Brain microvascular endothelial cell (primary cell): ENCODE results near the gene BARX2.

Experiments
- DNase-seq: peaks from one replicate; pipeline ENCODE4 v3.0.0-alpha.2; 2020
- H3K27ac ChIP-seq: fragments of 250-450 bp; sonication (Bioruptor Pico); 2 replicates; pipeline ENCODE4 v1.5.1; 2020; ENCODE audit warnings: mild to moderate bottlenecking, moderate library complexity
- H3K27me3 ChIP-seq: fragments of 250-450 bp; sonication (Bioruptor Pico); replicated peaks from 2 replicates; pipeline ENCODE4 v1.5.1; 2020; ENCODE audit warnings: mild to moderate bottlenecking
- H3K36me3 ChIP-seq: fragments of 250-450 bp; sonication (Bioruptor Pico); replicated peaks from 2 replicates; pipeline ENCODE4 v1.5.1; 2020; ENCODE audit warnings: mild to moderate bottlenecking
- H3K4me3 ChIP-seq: 2 replicates; pipeline ENCODE4 v1.5.1; 2011; ENCODE audit warnings: low read depth, mild to moderate bottlenecking, control low read depth, low read length, moderate library complexity
- in situ Hi-C: cut with HindIII; loops from 2 replicates; pipeline ENCODE4 v1.10.0; 2017; ENCODE audit warnings: low sequenced_read_pairs, low pct_ligation_motif_present
- TF ChIP-seq, protein P1 (sequence below): IDR thresholded peaks from 2 replicates; pipeline ENCODE4 v1.5.1; 2011; ENCODE audit warnings: low read depth, mild to moderate bottlenecking, moderate library complexity, low read length, control low read depth, inconsistent platforms; ENCODE audit errors: missing control alignments

The BARX2 gene

GRCh38 chr11:129391360-129391759 lies 15.7 kb downstream of the BARX2 start:
- no peak for DNase-seq
- H3K4me3 ChIP-seq, result no peak overlapping the region
- no peak overlapping the region for H3K27ac ChIP-seq
- in situ Hi-C loops, result no loop called here
- no peaks in the 10 kb centered on the region for H3K27me3 ChIP-seq
- H3K36me3 ChIP-seq, result no peaks in the 10 kb centered on the region
- TF ChIP-seq, protein P1, sequence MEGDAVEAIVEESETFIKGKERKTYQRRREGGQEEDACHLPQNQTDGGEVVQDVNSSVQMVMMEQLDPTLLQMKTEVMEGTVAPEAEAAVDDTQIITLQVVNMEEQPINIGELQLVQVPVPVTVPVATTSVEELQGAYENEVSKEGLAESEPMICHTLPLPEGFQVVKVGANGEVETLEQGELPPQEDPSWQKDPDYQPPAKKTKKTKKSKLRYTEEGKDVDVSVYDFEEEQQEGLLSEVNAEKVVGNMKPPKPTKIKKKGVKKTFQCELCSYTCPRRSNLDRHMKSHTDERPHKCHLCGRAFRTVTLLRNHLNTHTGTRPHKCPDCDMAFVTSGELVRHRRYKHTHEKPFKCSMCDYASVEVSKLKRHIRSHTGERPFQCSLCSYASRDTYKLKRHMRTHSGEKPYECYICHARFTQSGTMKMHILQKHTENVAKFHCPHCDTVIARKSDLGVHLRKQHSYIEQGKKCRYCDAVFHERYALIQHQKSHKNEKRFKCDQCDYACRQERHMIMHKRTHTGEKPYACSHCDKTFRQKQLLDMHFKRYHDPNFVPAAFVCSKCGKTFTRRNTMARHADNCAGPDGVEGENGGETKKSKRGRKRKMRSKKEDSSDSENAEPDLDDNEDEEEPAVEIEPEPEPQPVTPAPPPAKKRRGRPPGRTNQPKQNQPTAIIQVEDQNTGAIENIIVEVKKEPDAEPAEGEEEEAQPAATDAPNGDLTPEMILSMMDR, result no peak

GRCh38 chr11:129391821-129392220 lies 16.2 kb downstream of the BARX2 start:
- no peak overlapping the region for H3K4me3 ChIP-seq
- no peaks in the 10 kb centered on the region for H3K36me3 ChIP-seq
- no peak for DNase-seq
- in situ Hi-C loops, result no loop called here
- H3K27me3 ChIP-seq, result no peaks in the 10 kb centered on the region
- no peak overlapping the region for H3K27ac ChIP-seq
- TF ChIP-seq, protein P1, result no peak

DNA sequence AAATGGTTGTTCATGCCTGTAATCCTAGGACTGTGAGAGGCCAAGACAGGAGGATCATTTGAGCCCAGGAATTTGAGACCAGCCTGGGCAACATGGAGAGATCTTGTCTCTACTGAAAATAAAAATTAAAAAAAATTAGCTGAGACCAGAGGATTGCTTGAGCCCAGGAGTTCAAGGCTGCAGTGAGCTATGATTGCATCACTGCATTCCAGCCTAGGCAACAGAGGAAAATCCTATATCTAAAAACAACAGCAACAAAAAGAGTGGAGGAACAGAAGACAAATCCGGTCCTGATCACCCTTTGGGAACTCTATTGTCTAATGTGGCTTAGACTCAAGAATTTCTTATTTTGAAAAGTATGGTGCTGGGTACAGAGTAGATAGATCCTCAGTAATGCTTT lies 17.3 kb downstream of the BARX2 start:
- H3K27me3 ChIP-seq, result no peaks in the 10 kb centered on the region
- no peak overlapping the region for H3K4me3 ChIP-seq
- in situ Hi-C loops, result no loop called here
- H3K27ac ChIP-seq, result no peak overlapping the region
- DNase-seq, result no peak
- TF ChIP-seq, protein P1, result no peak
- no peaks in the 10 kb centered on the region for H3K36me3 ChIP-seq

DNA sequence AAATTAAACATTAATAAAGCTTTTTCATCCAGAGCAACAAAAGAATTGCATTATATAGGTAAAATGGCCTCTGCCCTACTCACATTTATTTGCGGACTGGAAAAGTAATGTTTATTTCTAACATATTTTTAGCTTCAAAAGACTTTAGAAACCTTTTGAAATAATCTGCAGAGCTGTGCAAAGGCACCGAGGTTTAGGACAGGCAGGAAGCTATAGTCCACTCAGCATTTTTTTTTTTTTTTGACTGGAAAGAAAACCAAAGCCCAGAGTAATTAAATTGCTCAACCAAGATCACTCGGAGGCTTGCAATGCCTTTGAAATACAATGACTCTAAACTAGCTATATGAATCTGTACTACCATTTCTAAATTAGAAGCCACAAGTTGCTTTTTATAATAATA lies 19.1 kb downstream of the BARX2 start:
- Histone ChIP-seq H3K27me3 (no peaks in the 10 kb centered on the region), H3K36me3 (no peaks in the 10 kb centered on the region), H3K27ac (no peak overlapping the region), H3K4me3 (no peak overlapping the region)
- no peak for DNase-seq
- in situ Hi-C loops, result no loop called here
- TF ChIP-seq, protein P1, result no peak

GRCh38 chr11:129395432-129395831 lies 19.8 kb downstream of the BARX2 start:
- Histone ChIP-seq H3K27me3 (no peaks in the 10 kb centered on the region), H3K4me3 (no peak overlapping the region), H3K36me3 (no peaks in the 10 kb centered on the region), H3K27ac (no peak overlapping the region)
- no peak for DNase-seq
- in situ Hi-C loops, result no loop called here
- TF ChIP-seq, protein P1, result no peak

DNA sequence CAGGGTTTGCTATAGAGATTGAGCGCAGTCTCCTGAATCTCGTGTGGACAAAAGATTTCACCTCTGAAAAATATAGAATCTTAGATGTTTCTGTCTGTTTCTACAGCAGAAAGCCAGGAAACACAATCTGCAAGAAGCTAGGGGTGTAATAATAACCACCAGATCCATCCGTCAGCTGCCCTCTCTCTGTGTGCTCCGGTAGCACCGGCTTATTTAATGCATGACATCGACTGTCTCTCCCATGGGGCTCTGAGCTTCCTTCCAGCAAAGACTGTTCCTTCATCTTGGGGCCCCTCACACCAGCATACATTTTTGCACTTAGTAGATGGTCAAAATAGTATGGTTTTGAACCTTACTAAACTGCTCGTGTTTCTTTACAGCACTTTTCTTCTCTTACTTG lies 20.2 kb downstream of the BARX2 start:
- Histone ChIP-seq H3K36me3 (no peaks in the 10 kb centered on the region), H3K27me3 (no peaks in the 10 kb centered on the region), H3K27ac (no peak overlapping the region), H3K4me3 (no peak overlapping the region)
- TF ChIP-seq, protein P1, result no peak
- no peak for DNase-seq
- in situ Hi-C loops, result no loop called here
